ENCODE measurements around the gene NCEH1. TPM values are rescaled to one million over a fixed set of nuclear protein-coding genes. Genes with fewer than 3 reads are reported as not detected.

The NCEH1 gene
- total RNA-seq, 4 donors from 2014 or later: 8.3 to 12.4 (median 11.0) TPM

DNA sequence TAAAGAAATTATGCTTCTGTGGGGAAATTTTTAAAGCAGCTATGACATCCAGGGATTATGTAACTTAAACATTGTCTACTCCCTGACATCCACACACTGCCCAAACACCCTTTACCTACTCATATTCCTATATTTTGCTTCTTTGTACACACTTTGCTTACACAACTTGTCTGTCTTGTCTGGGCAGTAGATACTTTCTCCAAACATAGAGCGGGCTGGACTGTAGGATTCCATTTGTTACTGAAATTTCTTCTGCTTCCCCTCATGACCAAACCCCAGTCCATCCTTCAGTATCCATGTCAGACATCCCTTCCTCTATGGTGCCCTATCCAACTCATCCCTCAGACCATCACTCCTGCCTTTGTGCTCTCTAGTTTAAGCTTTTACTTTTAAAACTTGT is 19.9 kb downstream of the NCEH1 start:
- 88 to 97% methylated on average over 1 of the region's 1 CpG for WGBS, 2 donors
- TF ChIP-seq, protein P1, sequence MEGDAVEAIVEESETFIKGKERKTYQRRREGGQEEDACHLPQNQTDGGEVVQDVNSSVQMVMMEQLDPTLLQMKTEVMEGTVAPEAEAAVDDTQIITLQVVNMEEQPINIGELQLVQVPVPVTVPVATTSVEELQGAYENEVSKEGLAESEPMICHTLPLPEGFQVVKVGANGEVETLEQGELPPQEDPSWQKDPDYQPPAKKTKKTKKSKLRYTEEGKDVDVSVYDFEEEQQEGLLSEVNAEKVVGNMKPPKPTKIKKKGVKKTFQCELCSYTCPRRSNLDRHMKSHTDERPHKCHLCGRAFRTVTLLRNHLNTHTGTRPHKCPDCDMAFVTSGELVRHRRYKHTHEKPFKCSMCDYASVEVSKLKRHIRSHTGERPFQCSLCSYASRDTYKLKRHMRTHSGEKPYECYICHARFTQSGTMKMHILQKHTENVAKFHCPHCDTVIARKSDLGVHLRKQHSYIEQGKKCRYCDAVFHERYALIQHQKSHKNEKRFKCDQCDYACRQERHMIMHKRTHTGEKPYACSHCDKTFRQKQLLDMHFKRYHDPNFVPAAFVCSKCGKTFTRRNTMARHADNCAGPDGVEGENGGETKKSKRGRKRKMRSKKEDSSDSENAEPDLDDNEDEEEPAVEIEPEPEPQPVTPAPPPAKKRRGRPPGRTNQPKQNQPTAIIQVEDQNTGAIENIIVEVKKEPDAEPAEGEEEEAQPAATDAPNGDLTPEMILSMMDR (IDR thresholded peaks at IDR 0.05): no peak
- no peak for TF ChIP-seq POLR2A (IDR thresholded peaks at IDR 0.05)
- Histone ChIP-seq H3K36me3 (no peaks in the 10 kb centered on the region), H3K4me3 (replicated peaks in 1 of 3) (no peak overlapping the region), H3K27me3 (no peaks in the 10 kb centered on the region), H3K4me1 (peaks cover 0 to 5% of the 10 kb centered on the region in 2 donors), H3K27ac (no peak overlapping the region), H3K9me3 (no peaks in the 10 kb centered on the region)
- DNase-seq: no peak
- intact Hi-C loops (cut with DNase I): no loop called here

DNA sequence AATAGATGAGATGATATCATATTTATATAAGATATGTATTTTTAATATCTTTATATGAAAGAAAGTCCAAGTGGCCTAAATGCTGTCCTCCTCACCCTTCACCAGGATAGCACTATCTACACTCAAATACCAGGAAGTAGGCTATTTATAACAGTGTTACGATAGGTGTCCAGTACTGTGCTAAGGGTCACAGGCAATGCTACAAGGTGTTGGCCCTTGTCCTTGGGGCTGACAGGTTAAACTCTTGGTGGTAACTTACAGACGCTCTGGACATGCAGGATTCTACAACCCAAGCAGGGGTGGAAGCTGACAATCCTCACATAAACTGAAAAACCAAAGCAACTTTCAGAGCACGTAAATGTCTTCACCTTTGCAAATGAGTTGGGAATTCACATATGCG is 22.3 kb downstream of the NCEH1 start:
- peaks cover 0 to 5% of the 10 kb centered on the region in 2 donors for H3K4me1 ChIP-seq
- no peak for DNase-seq
- TF ChIP-seq POLR2A (IDR thresholded peaks at IDR 0.05): no peak
- TF ChIP-seq, protein P1 (IDR thresholded peaks at IDR 0.05): no peak
- H3K27ac ChIP-seq: no peak overlapping the region
- H3K9me3 ChIP-seq: no peaks in the 10 kb centered on the region
- intact Hi-C loops (cut with DNase I): no loop called here
- H3K36me3 ChIP-seq: no peaks in the 10 kb centered on the region
- no peaks in the 10 kb centered on the region for H3K27me3 ChIP-seq
- no peak overlapping the region for H3K4me3 ChIP-seq (replicated peaks in 1 of 3)
- 84 to 91% methylated on average over 4 of the region's 4 CpGs for WGBS, 2 donors

DNA sequence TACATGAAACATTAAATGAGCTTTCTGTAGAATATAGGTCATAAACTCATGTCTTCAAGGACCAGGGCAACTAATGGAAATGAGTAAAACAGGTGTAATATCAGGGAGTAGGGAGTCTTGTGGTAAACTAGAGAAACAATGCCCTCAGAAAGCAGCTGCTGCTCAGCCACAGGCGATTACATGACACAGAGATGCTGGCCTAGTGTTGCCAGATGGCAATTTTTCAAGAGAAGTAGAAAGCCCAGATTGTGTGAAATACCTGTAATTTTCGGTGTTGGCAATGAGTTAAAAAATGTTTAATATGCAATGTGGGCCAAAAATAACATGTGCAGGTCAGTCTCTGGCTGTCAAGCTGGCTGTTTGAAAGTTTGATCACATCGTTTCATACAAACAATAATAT is 23.4 kb downstream of the NCEH1 start:
- Histone ChIP-seq H3K4me3 (replicated peaks in 1 of 3) (no peak overlapping the region), H3K36me3 (no peaks in the 10 kb centered on the region), H3K27me3 (no peaks in the 10 kb centered on the region), H3K9me3 (no peaks in the 10 kb centered on the region), H3K27ac (no peak overlapping the region), H3K4me1 (peaks cover 0 to 5% of the 10 kb centered on the region in 2 donors)
- TF ChIP-seq, protein P1 (IDR thresholded peaks at IDR 0.05): no peak
- no peak for TF ChIP-seq POLR2A (IDR thresholded peaks at IDR 0.05)
- intact Hi-C loops (cut with DNase I): no loop called here
- WGBS, 2 donors: 88 to 90% methylated on average over 3 of the region's 3 CpGs
- no peak for DNase-seq

DNA sequence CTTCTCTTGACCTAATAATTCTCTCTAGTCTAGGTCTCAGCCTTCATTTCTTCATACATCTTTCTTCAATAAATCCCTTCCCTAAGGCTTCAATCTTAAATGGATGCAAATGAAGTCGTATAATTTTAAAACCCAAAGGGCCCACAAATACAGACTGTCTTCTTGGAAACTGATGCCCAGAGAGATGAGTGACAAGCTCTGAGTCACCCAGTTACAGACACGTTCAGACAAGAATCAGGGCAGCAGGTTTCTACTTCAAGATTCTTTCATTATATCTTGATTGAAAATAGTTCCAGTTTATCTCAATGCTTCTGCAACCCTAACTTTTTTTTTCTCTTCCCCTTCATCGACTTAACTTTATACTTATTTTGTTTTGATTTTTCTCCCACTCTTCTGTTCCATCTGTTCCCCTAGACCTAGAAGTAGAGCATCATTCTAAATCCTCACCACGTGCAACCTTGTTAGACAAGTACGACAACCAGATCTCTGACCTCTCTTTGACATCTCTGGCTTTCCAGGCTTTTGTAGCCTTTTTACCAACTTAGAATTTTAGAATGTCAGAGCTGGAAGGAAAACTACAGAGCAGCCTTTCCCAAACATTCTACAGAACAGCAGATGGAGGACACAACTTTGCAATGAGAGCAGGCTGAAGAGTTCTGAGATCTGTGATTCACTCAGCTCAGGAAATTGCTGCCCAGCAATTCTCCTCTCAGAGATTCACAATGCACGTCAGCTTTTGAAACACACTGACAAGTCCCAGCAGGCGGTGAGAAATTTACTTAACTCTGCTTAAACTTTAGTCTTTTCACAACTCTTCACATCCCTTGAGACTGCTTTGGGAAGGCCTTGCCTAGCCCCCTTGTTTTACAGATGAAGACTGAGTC is 25.3 kb downstream of the NCEH1 start:
- Histone ChIP-seq H3K4me1 (no peaks in the 10 kb centered on the region), H3K27me3 (no peaks in the 10 kb centered on the region), H3K36me3 (no peaks in the 10 kb centered on the region), H3K27ac (no peak overlapping the region), H3K4me3 (replicated peaks in 1 of 3) (no peak overlapping the region), H3K9me3 (no peaks in the 10 kb centered on the region)
- intact Hi-C loops (cut with DNase I): no loop called here
- WGBS, 2 donors: 84 to 88% methylated on average over 7 of the region's 7 CpGs
- TF ChIP-seq, protein P1 (IDR thresholded peaks at IDR 0.05): no peak
- TF ChIP-seq POLR2A (IDR thresholded peaks at IDR 0.05): no peak
- DNase-seq: no peak

DNA sequence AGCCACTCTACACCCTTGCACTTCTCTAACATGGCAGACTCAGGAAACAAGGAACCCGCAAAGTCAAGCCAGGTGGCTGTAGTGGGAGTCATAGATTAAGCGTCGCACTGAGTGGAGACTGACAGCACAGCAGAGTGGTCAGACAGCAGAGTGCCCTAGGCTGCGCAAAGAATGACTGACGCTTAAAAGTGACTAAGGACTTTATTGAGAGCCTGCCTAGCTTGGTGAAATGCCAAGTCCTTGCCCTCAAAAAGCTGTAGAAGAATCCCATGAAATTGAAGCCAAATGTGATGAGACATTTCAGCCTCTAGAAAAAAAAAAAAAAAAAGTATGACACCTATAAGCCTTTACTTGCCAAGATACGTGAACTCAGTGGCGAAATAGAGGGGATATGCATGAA is 30.2 kb downstream of the NCEH1 start:
- Histone ChIP-seq H3K27me3 (no peaks in the 10 kb centered on the region), H3K9me3 (no peaks in the 10 kb centered on the region), H3K27ac (no peak overlapping the region), H3K4me3 (replicated peaks in 1 of 3) (no peak overlapping the region), H3K36me3 (no peaks in the 10 kb centered on the region), H3K4me1 (no peaks in the 10 kb centered on the region)
- TF ChIP-seq POLR2A (IDR thresholded peaks at IDR 0.05): no peak
- TF ChIP-seq, protein P1 (IDR thresholded peaks at IDR 0.05): no peak
- 88 to 93% methylated on average over 7 of the region's 7 CpGs for WGBS, 2 donors
- DNase-seq: peak in 1 of 2 donors; percentile 36
- intact Hi-C loops (cut with DNase I): no loop called here

Data from thyroid gland (tissue), 4 donors.